ENCODE data around the gene TSKU. TPM values are rescaled to one million over a fixed set of nuclear protein-coding genes. Genes with fewer than 3 reads are reported as not detected.

The TSKU gene
- total and polyA plus RNA-seq, 2 experiments from 2014 or later = 11.7 to 31.1 TPM

DNA sequence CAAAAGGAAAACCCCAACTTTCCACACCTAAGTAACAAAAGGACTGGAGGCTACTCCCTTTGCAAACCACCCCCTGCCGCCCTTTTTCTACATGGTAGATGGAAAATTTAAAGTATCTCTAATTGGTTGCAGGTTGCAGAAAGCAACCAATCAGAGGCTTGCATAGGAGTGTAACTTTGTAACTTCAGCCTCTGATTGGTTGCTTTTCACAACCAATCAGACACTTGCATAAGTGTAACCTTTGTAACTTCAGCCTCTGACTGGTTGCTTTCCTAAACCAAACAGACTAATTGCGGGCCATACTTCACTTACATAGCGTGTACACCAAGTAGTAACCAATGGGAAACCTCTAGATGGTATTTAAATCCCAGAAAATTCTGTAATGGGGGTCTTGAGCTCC lies 60.8 kb downstream of the TSKU start (continued):
- TF ChIP-seq, protein P1, sequence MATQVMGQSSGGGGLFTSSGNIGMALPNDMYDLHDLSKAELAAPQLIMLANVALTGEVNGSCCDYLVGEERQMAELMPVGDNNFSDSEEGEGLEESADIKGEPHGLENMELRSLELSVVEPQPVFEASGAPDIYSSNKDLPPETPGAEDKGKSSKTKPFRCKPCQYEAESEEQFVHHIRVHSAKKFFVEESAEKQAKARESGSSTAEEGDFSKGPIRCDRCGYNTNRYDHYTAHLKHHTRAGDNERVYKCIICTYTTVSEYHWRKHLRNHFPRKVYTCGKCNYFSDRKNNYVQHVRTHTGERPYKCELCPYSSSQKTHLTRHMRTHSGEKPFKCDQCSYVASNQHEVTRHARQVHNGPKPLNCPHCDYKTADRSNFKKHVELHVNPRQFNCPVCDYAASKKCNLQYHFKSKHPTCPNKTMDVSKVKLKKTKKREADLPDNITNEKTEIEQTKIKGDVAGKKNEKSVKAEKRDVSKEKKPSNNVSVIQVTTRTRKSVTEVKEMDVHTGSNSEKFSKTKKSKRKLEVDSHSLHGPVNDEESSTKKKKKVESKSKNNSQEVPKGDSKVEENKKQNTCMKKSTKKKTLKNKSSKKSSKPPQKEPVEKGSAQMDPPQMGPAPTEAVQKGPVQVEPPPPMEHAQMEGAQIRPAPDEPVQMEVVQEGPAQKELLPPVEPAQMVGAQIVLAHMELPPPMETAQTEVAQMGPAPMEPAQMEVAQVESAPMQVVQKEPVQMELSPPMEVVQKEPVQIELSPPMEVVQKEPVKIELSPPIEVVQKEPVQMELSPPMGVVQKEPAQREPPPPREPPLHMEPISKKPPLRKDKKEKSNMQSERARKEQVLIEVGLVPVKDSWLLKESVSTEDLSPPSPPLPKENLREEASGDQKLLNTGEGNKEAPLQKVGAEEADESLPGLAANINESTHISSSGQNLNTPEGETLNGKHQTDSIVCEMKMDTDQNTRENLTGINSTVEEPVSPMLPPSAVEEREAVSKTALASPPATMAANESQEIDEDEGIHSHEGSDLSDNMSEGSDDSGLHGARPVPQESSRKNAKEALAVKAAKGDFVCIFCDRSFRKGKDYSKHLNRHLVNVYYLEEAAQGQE (IDR thresholded peaks at IDR 0.05; ENCODE audit: unreplicated experiment) = no peak

DNA sequence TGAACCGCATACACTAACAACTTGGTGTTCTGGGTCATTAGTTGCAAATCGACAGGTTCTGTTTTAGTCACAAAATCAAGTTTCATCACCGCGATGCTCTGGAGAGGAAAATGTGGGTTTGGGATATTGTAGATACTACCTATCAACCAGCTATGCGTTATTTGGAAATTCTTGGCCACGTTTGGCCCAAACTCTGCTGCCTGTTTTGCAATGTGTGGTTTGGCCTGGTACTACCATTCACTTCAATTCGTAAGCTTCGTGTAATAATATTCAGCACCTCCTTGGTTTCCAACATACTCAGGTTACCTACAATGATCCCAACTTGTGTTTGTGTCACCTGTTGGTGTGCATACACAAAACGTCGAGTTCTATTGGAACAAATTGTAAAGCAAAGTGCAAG lies 61.4 kb downstream of the TSKU start:
- Histone ChIP-seq H3K36me3 (ENCODE audit: insufficient read depth) (no peaks in the 10 kb centered on the region), H3K4me2 (no peak overlapping the region), H3K27ac (ENCODE audit: low read depth) (no peak overlapping the region), H3K4me1 (ENCODE audit: insufficient read depth) (no peaks in the 10 kb centered on the region), H3F3A (replicated peaks; ENCODE audit: low read depth) (no peaks in the 10 kb centered on the region), H4K20me1 (replicated peaks; ENCODE audit: insufficient read depth) (no peaks in the 10 kb centered on the region), H3K4me3 (no peak overlapping the region), H3K79me2 (replicated peaks; ENCODE audit: insufficient read depth) (no peaks in the 10 kb centered on the region), H3K27me3 (ENCODE audit: insufficient read depth) (no peaks in the 10 kb centered on the region), H2AFZ (no peak overlapping the region), H3K9me2 (ENCODE audit: insufficient read depth) (no peaks in the 10 kb centered on the region)
- no peak for DNase-seq (ENCODE audit: low spot score)
- Mint-ChIP-seq H3K27ac (no peak overlapping the region), H3K4me1 (peaks cover 3% of the 10 kb centered on the region; the same call in 1 of the 3 replicates), H3K36me3 (ENCODE audit: low read depth) (no peaks in the 10 kb centered on the region), H3K27me3 (ENCODE audit: insufficient read depth, low read depth, poor library complexity) (peaks cover 2% of the 10 kb centered on the region), H3K9me3 (no peaks in the 10 kb centered on the region), H3K4me3 (no peak overlapping the region)
- no peak for ATAC-seq
- TF ChIP-seq ZNF331 (CRISPR knock-in tag; IDR thresholded peaks at IDR 0.05; ENCODE audit: low read depth) (no peak), JUNB (IDR thresholded peaks at IDR 0.05; ENCODE audit: unreplicated experiment) (no peak), ZNF114 (CRISPR knock-in tag; IDR thresholded peaks at IDR 0.05) (no peak), EZH2 (IDR thresholded peaks at IDR 0.05; ENCODE audit: low read depth, unreplicated experiment) (no peak)
- TF ChIP-seq, protein P1 (IDR thresholded peaks at IDR 0.05; ENCODE audit: unreplicated experiment) = no peak

DNA sequence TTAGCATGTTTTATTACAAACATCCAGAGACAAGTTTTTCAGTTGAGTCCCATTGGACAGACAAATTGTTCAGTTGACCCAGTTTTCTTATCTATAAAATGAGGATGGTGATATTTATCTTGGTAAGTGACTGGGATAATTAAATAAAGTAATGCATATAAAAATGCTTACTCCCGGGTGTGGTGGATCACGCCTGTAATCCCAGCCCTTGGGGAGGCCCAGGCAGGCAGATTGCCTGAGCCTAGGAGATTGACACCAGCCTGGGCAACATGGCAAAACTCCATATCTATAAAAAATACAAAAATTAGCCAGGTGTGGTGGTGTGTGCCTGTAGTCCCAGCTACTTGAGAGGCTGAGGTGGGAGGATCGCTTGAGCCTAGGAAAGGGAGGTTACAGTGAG lies 61.9 kb downstream of the TSKU start:
- Histone ChIP-seq H3F3A (replicated peaks; ENCODE audit: low read depth) (no peaks in the 10 kb centered on the region), H3K9me2 (ENCODE audit: insufficient read depth) (no peaks in the 10 kb centered on the region), H4K20me1 (replicated peaks; ENCODE audit: insufficient read depth) (no peaks in the 10 kb centered on the region), H3K27ac (ENCODE audit: low read depth) (no peak overlapping the region), H3K36me3 (ENCODE audit: insufficient read depth) (no peaks in the 10 kb centered on the region), H3K4me2 (no peak overlapping the region), H2AFZ (no peak overlapping the region), H3K79me2 (replicated peaks; ENCODE audit: insufficient read depth) (no peaks in the 10 kb centered on the region), H3K4me3 (no peak overlapping the region), H3K4me1 (ENCODE audit: insufficient read depth) (no peaks in the 10 kb centered on the region), H3K27me3 (ENCODE audit: insufficient read depth) (no peaks in the 10 kb centered on the region)
- Mint-ChIP-seq H3K4me1 (peaks cover 3% of the 10 kb centered on the region; the same call in 1 of the 3 replicates), H3K36me3 (ENCODE audit: low read depth) (no peaks in the 10 kb centered on the region), H3K9me3 (no peaks in the 10 kb centered on the region), H3K27ac (no peak overlapping the region), H3K27me3 (ENCODE audit: insufficient read depth, low read depth, poor library complexity) (peaks cover 2% of the 10 kb centered on the region), H3K4me3 (no peak overlapping the region)
- ATAC-seq = no peak
- DNase-seq (ENCODE audit: low spot score) = no peak
- TF ChIP-seq EZH2phosphoT487 (IDR thresholded peaks at IDR 0.05; ENCODE audit: unreplicated experiment) = no peak
- TF ChIP-seq, protein P2, sequence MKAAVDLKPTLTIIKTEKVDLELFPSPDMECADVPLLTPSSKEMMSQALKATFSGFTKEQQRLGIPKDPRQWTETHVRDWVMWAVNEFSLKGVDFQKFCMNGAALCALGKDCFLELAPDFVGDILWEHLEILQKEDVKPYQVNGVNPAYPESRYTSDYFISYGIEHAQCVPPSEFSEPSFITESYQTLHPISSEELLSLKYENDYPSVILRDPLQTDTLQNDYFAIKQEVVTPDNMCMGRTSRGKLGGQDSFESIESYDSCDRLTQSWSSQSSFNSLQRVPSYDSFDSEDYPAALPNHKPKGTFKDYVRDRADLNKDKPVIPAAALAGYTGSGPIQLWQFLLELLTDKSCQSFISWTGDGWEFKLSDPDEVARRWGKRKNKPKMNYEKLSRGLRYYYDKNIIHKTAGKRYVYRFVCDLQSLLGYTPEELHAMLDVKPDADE (IDR thresholded peaks at IDR 0.05) = no peak
- no peak for TF ChIP-seq NANOG (IDR thresholded peaks at IDR 0.05; ENCODE audit: borderline replicate concordance)
- no peak for TF ChIP-seq EZH2 (IDR thresholded peaks at IDR 0.05; ENCODE audit: low read depth, unreplicated experiment)
- TF ChIP-seq, protein P1 (IDR thresholded peaks at IDR 0.05; ENCODE audit: unreplicated experiment) = no peak
- no peak for TF ChIP-seq ZNF114 (CRISPR knock-in tag; IDR thresholded peaks at IDR 0.05)
- TF ChIP-seq ZNF331 (CRISPR knock-in tag; IDR thresholded peaks at IDR 0.05; ENCODE audit: low read depth) = no peak

All from GM23338 (cell line).